Stimulated activated naive CD8-positive, alpha-beta T cell treated with anti-CD3 and anti-CD28 coated beads, Interleukin-15, amount 100 ng/mL, for 72 hours (primary cell): Measurements from ENCODE around the gene PIP4K2C.
A peak's percentile ranks its signal among the peaks of the same experiment; 100 is the strongest.
"Not testable (repeated sequence)": the region's sequence is repeated elsewhere in the genome, so short reads cannot be mapped to it uniquely, and the experiment has no call there.

ENCODE experiments used
- ATAC-seq: fragments of 150-1000 bp; cut with Tn5 transposase; 2 replicates; pipeline ENCODE4 v1.10.0; 2021; ENCODE audit warnings: mild to moderate bottlenecking, moderate library complexity
- DNase-seq, 2 donors: peaks; one replicate each; pipeline ENCODE4 v3.0.0; 2021 to 2022
- H3K27ac Mint-ChIP-seq, 2 donors: one replicate each; pipeline ENCODE4 v1.8.0; 2022; ENCODE audit warnings: mild to moderate bottlenecking in 2 of 2, mixed read lengths in 2 of 2, moderate library complexity in 2 of 2
- H3K27me3 Mint-ChIP-seq: one replicate; pipeline ENCODE4 v1.8.0; 2022; ENCODE audit warnings: mixed read lengths
- H3K4me1 Mint-ChIP-seq: one replicate; pipeline ENCODE4 v1.8.0; 2022; ENCODE audit warnings: mild to moderate bottlenecking, mixed read lengths
- H3K4me3 Mint-ChIP-seq, 2 donors: one replicate each; pipeline ENCODE4 v1.8.0; 2022; ENCODE audit warnings: mild to moderate bottlenecking in 2 of 2, mixed read lengths in 2 of 2, moderate library complexity in 1 of 2
- H3K9me3 Mint-ChIP-seq, 2 donors: one replicate each; pipeline ENCODE4 v1.8.0; 2022; ENCODE audit warnings: mixed read lengths in 2 of 2

Gene PIP4K2C

DNA sequence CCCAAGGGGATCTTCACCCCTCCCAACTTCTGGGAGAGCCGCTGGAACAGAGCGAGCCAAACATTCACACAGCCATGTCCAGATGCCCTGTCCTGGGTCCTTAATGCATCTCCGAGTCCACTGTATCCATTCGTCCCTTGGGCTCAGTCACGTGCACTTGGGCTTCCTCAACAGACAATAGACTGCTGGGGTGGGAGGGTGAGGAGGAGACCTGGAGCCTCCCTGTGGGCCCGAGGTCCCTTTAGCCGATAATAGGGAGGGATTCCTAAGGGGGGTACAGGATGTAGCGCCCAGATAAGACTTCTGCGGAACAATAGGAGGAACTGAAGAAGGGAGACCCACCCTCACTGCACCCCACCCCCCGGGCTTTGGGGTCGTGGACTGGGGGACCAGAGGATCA, 26.9 kb downstream of the PIP4K2C start:
- no peak overlapping the region for H3K4me3 Mint-ChIP-seq
- ATAC-seq (no peak), DNase-seq (peak in 1 of 2 donors; percentile 7)
- H3K4me1 Mint-ChIP-seq, result peaks cover 44% of the 10 kb centered on the region
- H3K9me3 Mint-ChIP-seq, result no peaks in the 10 kb centered on the region
- H3K27ac Mint-ChIP-seq, result no peak overlapping the region
- peaks cover 99% of the 10 kb centered on the region for H3K27me3 Mint-ChIP-seq

DNA sequence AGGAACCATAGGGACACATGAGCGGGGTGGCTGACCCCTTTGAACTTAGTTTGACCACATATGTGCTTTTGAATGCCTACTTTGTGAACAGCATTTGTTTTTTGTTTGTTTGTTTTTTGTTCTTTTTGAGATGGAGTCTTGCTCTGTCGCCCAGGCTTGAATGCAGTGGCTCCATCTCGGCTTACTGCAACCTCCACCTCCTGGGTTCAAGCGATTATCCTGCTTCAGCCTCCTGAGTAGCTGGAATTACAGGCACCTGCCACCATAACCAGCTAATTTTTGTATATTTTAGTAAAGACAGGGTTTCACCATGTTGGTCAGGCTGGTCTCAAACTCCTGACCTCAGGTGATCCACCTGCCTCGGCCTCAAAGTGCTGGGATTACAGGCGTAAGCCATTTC, 27.4 kb downstream of the PIP4K2C start:
- not testable (repeated sequence) for H3K4me3 Mint-ChIP-seq, DNase-seq, H3K9me3 Mint-ChIP-seq, H3K27ac Mint-ChIP-seq, ATAC-seq
- peaks cover 44% of the 10 kb centered on the region for H3K4me1 Mint-ChIP-seq
- H3K27me3 Mint-ChIP-seq, result peaks cover 99% of the 10 kb centered on the region

DNA sequence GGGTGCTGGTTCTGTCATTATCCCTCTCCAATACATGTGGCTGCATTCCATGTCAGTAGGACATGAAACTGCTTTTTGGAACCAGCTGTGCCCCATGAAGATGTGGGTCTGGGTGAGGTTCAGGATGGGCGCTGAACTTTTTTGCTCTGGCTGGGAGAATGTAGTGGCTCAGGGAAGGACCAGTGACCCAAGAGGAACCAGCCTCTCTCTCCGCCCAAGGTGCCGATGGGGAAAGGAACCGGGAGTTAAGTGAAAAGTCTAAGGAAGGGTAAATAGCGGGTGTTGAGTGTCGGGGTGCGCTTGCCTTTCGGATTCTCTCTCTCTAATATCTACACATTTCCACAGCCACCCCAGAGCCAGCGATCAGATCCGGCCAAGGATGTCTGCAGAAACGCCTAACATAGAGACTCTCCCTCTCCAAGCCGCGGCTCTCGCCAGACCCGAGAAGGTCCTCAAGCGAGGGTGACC, 28.0 kb downstream of the PIP4K2C start:
- ATAC-seq (no peak), DNase-seq (no peak)
- Mint-ChIP-seq H3K4me1 (peaks cover 43% of the 10 kb centered on the region), H3K27me3 (peaks cover 99% of the 10 kb centered on the region), H3K4me3 (peak overlapping the region in 1 of 2 donors; percentile 61), H3K9me3 (no peaks in the 10 kb centered on the region), H3K27ac (no peak overlapping the region)

DNA sequence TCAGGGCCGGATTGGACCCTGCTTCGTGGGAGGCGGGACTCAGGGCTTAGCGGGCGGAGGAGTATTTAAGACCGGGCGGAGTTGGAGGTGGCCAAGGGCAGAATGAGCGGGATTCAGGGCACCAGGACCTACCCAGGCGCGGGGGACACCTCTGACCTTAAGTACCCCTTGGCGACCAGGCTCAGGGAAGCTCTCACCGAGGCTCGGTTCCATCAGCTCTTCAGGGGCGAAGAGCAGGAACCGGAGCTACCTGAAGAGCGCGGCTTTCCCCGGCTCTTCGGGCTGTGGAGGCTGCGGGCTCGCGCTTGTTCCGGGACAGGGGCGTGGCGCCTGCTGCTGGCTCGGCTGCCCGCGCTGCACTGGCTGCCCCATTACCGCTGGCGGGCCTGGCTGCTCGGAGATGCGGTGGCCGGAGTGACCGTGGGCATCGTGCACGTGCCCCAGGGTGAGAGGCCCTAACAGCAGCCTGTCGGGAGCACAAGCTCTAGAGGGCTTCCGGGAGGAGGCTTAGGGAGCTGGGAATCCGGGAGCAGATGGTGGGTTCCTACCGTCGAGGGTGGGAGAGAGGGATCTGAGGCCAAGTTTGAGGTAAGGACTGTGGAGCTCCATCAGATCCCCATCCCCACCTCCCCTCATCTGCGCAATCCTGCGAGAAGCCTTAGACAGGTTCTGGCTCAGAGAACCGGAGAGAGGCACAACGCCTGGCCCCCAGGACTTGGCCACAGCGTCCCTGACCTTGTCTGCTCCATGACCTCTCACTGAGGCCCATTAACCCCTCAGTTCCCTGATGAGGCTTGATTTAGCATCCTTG, 28.6 kb downstream of the PIP4K2C start:
- Mint-ChIP-seq H3K27me3 (peaks cover 99% of the 10 kb centered on the region), H3K4me3 (peak overlapping the region in 1 of 2 donors; percentile 61), H3K9me3 (no peaks in the 10 kb centered on the region), H3K27ac (no peak overlapping the region), H3K4me1 (peaks cover 37% of the 10 kb centered on the region)
- DNase-seq (peak in 1 of 2 donors; percentile 25), ATAC-seq (peak; percentile 47)

DNA sequence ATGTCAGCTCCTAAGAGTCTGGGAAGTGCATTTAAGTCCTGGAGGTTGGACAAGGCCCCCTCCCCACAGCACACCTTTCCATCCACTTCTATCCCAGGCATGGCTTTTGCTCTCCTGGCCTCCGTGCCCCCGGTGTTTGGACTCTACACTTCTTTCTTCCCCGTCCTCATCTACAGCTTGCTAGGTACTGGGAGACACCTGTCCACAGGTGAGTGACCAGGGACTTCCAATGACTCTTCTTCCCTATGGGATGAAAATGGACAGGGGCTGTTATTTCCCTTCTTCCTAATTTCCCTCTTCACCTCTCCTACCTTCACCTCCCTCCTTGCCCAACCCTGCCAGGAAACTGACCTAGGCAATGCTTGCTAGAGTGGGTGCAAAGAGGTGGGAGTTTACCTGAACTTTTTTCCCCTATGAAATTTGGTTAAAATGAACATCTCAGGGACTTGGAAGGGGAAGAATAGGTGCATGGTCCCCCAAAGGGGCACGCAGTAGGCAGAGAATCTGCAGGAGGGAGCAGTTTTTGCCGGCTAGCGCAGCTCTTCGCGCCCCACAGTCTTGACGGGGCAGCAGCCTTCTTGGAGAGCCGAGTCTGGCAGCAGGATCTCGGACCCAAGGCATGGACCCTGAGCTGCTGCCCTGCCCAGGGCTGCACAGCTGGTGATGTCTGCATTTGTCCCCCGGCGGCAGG, 29.4 kb downstream of the PIP4K2C start:
- H3K9me3 Mint-ChIP-seq, result no peaks in the 10 kb centered on the region
- ATAC-seq, result no peak
- no peak for DNase-seq
- peaks cover 100% of the 10 kb centered on the region for H3K27me3 Mint-ChIP-seq
- peak overlapping the region; percentile 77 to 80 for H3K4me3 Mint-ChIP-seq
- no peak overlapping the region for H3K27ac Mint-ChIP-seq
- H3K4me1 Mint-ChIP-seq, result peaks cover 34% of the 10 kb centered on the region

DNA sequence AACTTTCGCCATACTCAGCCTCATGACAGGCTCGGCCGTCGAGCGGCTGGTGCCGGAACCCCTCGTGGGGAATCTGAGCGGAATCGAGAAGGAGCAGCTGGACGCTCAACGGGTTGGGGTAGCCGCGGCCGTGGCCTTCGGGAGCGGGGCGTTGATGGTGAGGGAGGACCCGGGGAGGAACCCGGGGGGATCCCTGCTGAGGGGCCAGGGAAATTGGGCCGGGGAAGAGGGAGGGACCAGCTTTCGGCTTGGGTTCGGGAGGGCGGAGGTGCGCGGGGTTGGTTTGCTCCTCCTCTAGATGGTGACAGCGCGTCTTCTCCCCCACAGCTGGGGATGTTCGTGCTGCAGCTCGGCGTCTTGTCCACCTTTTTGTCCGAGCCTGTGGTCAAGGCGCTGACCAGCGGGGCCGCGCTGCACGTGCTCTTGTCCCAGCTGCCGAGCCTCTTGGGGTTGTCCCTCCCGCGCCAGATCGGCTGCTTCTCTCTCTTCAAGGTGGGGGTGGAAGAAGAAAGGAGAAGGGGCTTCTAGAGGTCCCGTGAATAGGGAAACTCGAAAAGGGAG, 30.0 kb downstream of the PIP4K2C start:
- peak overlapping the region in 1 of 2 donors; percentile 20 for H3K27ac Mint-ChIP-seq
- DNase-seq (peak; percentile 20 to 35), ATAC-seq (peak; percentile 30)
- no peaks in the 10 kb centered on the region for H3K9me3 Mint-ChIP-seq
- peaks cover 100% of the 10 kb centered on the region for H3K27me3 Mint-ChIP-seq
- H3K4me3 Mint-ChIP-seq, result peak overlapping the region; percentile 77 to 80
- peaks cover 39% of the 10 kb centered on the region for H3K4me1 Mint-ChIP-seq

DNA sequence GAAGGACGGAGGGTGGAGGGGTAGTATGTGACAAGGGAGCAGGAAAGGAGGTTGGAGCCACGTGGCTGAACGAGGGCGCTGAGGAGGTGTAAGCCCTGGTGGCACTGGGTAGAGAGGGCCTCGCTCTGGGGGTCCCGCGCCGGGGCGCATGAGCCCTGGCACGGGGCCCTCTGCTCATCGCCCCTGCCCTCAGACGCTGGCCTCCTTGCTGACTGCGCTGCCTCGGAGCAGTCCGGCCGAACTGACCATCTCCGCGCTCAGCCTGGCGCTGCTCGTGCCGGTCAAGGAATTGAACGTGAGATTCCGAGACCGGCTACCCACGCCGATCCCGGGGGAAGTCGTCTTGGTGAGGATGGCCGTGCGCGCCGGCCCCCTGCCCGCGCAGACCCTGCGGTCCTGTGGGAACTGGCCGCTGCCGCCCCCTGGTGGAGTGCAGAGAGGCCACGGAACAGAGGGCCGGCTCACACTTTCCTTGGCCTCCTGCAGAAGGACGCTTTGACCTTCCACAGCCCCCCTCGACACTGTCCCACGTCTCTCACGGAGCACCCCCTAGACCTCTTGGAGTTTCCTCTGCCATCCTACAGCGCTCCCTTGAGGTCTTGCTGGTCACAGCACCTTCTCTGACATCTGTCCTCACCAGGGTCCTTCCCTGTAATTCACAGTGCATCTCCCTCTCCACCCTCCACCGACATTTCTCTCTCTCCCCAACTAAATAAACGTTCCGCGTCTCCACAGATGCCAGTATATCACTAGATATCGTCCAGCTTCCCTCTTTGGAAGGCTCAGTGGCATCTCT, 30.7 kb downstream of the PIP4K2C start:
- H3K27me3 Mint-ChIP-seq, result peaks cover 100% of the 10 kb centered on the region
- H3K27ac Mint-ChIP-seq, result no peak overlapping the region
- ATAC-seq, result peak; percentile 80
- peak overlapping the region; percentile 77 to 80 for H3K4me3 Mint-ChIP-seq
- H3K4me1 Mint-ChIP-seq, result peaks cover 46% of the 10 kb centered on the region
- H3K9me3 Mint-ChIP-seq, result no peaks in the 10 kb centered on the region
- peak; percentile 55 to 57 for DNase-seq

DNA sequence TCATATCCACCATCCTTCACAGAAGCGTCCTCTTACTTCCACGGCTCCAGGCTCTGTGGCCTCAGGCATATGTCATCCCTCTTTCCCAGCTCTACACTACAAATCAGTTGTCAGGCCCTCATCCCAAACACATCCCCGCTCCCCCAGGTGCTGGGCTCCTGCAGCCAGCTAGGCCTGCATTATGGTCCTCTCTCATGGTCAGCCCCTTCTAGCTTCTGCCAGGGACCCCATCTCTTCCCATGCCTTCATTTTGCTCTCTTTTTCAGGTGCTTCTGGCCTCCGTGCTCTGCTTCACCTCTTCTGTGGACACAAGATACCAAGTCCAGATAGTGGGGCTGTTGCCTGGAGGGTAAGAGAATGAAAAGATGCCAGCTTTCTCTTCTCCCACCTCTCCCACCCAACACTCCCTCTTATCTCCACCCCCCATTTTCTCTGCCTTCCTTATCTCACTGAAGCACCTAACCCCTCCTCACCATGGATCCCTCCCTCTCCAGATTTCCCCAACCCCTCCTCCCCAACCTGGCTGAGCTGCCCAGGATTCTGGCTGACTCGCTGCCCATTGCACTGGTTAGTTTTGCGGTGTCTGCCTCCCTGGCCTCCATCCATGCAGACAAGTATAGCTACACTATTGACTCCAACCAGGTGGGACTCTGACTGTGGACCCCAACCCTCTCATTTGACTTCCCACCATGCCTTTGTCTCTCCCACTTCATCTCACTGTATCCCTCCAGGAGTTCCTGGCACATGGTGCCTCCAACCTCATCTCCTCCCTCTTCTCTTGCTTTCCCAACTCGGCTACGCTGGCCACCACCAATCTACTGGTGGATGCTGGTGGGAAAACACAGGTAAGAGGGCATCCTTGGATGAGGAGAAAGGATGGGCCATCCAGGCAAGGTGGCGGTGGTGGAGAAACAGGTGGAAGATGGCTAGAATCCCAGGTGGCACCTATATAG, 31.6 kb downstream of the PIP4K2C start:
- H3K27ac Mint-ChIP-seq, result no peak overlapping the region
- peak overlapping the region; percentile 77 to 80 for H3K4me3 Mint-ChIP-seq
- no peak for ATAC-seq

DNA sequence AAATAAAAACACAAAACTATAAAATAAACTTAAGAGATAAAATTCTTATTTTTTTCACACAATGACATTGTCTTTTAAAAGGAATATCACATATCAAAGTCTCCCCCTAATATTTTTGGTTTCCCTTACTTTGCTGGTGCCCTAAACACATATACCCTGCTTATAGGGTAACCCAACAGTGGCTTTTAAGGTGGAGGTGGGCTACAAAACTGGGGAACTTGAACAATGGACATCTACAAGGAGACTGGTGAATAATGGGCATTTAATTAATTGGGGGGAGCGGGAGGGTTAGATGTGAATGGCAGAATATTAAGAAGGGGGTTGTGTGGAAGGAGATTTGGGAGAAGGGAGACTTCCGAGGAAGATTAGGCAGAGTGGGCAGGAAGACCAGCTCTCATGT, 32.4 kb downstream of the PIP4K2C start:
- Mint-ChIP-seq H3K9me3 (no peaks in the 10 kb centered on the region), H3K4me3 (no peak overlapping the region), H3K27me3 (peaks cover 100% of the 10 kb centered on the region), H3K4me1 (peaks cover 62% of the 10 kb centered on the region), H3K27ac (no peak overlapping the region)
- ATAC-seq (no peak), DNase-seq (no peak)

More for the DNA sequence above, 31.6 kb downstream of the PIP4K2C start:
- H3K4me1 Mint-ChIP-seq, result peaks cover 55% of the 10 kb centered on the region
- H3K9me3 Mint-ChIP-seq, result no peaks in the 10 kb centered on the region
- peaks cover 100% of the 10 kb centered on the region for H3K27me3 Mint-ChIP-seq
- peak in 1 of 2 donors; percentile 8 for DNase-seq

DNA sequence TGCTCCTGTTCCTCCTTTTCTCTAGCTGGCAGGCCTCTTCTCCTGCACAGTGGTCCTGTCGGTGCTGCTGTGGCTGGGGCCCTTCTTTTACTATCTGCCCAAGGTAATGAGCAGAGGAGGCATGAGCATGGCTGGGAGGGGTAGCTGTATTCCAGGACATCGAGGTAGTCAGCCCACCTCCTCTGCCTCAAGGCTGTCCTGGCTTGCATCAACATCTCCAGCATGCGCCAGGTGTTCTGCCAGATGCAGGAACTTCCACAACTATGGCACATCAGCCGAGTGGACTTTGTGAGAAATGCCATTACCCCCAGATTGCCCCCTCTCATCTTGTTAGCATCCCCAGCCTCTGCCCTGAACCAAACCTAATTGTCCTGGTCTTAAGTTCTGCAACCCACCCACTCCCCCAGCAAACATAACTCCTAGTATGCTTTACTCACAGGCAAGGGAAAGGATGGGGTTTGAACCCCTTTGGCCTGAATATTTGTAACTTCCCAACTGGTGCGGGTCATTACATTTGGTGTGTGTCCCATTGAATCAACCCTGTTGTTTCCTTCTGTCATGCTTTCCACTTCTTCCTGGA, 32.9 kb downstream of the PIP4K2C start:
- peaks cover 100% of the 10 kb centered on the region for H3K27me3 Mint-ChIP-seq
- no peak overlapping the region for H3K4me3 Mint-ChIP-seq
- ATAC-seq (no peak), DNase-seq (no peak)
- H3K9me3 Mint-ChIP-seq, result no peaks in the 10 kb centered on the region
- peaks cover 62% of the 10 kb centered on the region for H3K4me1 Mint-ChIP-seq
- H3K27ac Mint-ChIP-seq, result no peak overlapping the region

DNA sequence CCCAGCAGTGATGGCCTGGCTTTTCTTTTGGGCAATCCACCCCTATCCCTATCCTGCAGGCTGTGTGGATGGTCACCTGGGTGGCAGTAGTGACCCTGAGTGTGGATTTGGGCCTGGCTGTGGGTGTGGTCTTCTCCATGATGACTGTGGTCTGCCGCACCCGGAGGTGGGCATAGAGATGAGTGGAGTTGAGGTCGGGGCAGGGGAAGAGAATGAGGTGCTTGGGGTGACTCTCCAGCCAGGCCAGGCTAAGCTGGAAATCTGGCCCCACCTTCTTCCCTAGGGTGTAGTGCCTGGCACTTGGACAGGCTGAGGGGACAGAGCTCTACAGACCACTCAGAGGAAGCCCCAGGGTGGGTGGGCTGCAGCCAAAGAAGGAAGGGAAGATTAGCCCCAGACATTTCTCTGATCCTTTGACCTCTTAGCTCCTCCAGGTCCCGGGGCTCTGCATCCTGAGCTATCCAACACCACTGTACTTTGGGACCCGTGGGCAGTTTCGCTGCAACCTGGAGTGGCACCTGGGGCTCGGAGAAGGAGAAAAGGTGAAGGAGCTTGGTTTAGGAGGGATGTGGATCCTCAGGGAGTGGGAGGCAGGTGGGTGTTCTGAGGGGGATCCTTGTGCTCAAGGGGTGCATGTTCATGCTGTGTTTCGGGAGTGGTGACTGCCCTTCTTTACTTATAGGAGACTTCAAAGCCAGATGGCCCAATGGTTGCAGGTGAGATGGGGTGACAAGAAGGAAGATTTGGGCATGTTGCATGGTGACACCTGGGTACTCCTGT, 33.6 kb downstream of the PIP4K2C start:
- Mint-ChIP-seq H3K4me1 (peaks cover 55% of the 10 kb centered on the region), H3K4me3 (no peak overlapping the region), H3K9me3 (no peaks in the 10 kb centered on the region), H3K27ac (no peak overlapping the region), H3K27me3 (peaks cover 100% of the 10 kb centered on the region)
- ATAC-seq, result no peak
- DNase-seq, result no peak

DNA sequence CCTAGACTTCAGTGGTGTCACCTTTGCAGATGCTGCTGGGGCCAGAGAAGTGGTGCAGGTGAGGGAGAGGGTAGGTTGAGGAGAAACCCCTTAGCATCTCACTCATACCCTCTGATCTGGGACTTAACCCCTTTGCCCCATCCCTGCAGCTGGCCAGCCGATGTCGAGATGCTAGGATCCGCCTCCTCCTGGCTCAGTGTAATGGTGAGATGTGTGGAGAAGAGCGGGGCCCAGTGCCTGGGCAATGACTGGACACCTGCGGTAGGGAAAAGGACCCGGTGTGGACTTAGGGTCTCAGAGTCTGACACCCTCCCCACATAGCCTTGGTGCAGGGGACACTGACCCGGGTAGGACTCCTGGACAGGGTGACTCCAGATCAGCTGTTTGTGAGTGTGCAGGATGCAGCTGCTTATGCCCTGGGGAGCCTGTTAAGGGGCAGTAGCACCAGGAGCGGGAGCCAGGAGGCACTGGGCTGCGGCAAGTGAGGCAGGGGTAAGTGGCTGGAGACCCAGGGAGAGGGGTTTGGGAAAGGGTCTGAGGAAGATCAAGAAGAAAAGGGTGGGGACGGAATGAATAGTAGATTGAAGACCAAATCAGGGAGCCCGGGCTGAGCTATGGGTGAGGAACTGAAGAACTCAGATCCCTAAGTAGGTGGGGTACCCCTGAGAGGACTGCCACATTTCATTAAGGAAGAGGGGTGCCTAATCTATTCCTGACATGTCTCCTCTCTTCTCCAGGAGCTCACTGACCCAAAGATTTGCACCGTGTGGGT, 34.5 kb downstream of the PIP4K2C start:
- peaks cover 100% of the 10 kb centered on the region for H3K27me3 Mint-ChIP-seq
- no peak overlapping the region for H3K27ac Mint-ChIP-seq
- H3K4me3 Mint-ChIP-seq, result no peak overlapping the region
- no peaks in the 10 kb centered on the region for H3K9me3 Mint-ChIP-seq
- DNase-seq (peak in 1 of 2 donors; percentile 7), ATAC-seq (no peak)
- H3K4me1 Mint-ChIP-seq, result peaks cover 47% of the 10 kb centered on the region
